Progenitor cell of endocrine pancreas (in vitro differentiated cells): ENCODE results near the gene GALNT9. TPM values are rescaled to one million over a fixed set of nuclear protein-coding genes. Genes with fewer than 3 reads are reported as not detected.

Experiments used
- DNase-seq: peaks from one replicate; pipeline ENCODE4 v3.0.0; 2021; ENCODE audit warnings: low spot score; ENCODE audit not compliant: unreplicated experiment
- H3K27ac Mint-ChIP-seq: 2 replicates; pipeline ENCODE4 v1.8.0; 2021; ENCODE audit warnings: mild to moderate bottlenecking, moderate library complexity, mixed read lengths
- H3K27me3 Mint-ChIP-seq: 2 replicates; pipeline ENCODE4 v1.8.0; 2021; ENCODE audit warnings: mixed read lengths
- H3K36me3 Mint-ChIP-seq: 2 replicates; pipeline ENCODE4 v1.8.0; 2022; ENCODE audit warnings: mixed read lengths; ENCODE audit not compliant: insufficient read depth
- H3K4me1 Mint-ChIP-seq: 2 replicates; pipeline ENCODE4 v1.8.0; 2021; ENCODE audit warnings: low read depth, mixed read lengths
- H3K4me3 Mint-ChIP-seq: 2 replicates; pipeline ENCODE4 v1.8.0; 2021; ENCODE audit warnings: low read depth, mild to moderate bottlenecking, moderate library complexity, mixed read lengths
- H3K9me3 Mint-ChIP-seq: 2 replicates; pipeline ENCODE4 v1.8.0; 2021; ENCODE audit warnings: low read depth, mixed read lengths
- total RNA-seq: library from RNA; stranded (reverse); gene quantifications from 2 replicates; pipeline ENCODE4 v1.2.1, GENCODE V29; 2021
- TF ChIP-seq, protein P1 (sequence below): fragments of 200-600 bp; sonication (generic); IDR thresholded peaks from one replicate; pipeline ENCODE4 v1.5.0; 2021; ENCODE audit warnings: antibody characterized with exemption, mild to moderate bottlenecking; ENCODE audit not compliant: unreplicated experiment

Gene GALNT9
- total RNA-seq, 1 donor from 2014 or later = 0.36 TPM

DNA sequence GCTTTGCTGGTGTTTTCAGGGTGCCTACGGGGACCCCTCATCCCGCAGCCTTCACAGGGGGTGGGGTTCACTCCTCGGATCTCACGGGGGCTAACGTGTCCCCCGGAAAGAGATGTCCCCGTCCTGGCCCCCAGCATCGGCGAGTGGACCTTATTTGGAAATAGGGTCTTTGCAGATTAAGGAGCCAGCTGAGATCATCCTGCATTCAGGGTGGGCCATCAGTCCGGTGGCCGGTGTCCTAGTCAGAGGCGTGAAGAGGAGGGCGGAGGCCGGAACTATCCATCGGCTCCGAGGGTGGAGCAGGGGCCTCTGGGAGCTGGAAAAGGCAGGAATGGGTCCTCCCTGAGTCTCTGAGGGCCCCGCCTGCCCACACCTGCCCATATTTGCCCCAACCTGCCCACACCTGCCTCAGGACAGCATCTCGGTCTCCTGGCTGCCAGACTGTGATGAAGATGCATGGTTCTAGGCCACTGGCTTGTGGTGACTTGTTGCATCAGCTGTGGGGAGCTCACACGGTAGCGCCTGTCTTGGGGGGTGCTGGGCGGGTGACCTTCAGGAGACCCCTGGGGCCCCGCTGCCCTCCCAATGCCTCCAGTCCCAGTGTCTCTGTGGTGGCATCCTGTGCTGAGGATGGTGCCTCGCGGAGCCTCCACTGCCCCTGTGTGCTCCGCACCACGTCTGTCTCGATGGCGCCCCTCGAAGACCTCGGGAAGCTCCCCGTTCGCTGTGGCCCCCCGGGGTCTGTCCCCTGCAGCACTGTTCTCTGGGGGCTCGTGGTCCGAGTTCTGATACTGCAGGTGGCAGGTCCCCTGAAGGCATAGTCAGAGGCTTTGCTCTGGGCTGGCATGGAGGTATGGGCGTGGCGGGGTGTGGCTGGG is 170.5 kb downstream of the GALNT9 start:
- no peaks in the 10 kb centered on the region for H3K4me1 Mint-ChIP-seq
- TF ChIP-seq, protein P1, sequence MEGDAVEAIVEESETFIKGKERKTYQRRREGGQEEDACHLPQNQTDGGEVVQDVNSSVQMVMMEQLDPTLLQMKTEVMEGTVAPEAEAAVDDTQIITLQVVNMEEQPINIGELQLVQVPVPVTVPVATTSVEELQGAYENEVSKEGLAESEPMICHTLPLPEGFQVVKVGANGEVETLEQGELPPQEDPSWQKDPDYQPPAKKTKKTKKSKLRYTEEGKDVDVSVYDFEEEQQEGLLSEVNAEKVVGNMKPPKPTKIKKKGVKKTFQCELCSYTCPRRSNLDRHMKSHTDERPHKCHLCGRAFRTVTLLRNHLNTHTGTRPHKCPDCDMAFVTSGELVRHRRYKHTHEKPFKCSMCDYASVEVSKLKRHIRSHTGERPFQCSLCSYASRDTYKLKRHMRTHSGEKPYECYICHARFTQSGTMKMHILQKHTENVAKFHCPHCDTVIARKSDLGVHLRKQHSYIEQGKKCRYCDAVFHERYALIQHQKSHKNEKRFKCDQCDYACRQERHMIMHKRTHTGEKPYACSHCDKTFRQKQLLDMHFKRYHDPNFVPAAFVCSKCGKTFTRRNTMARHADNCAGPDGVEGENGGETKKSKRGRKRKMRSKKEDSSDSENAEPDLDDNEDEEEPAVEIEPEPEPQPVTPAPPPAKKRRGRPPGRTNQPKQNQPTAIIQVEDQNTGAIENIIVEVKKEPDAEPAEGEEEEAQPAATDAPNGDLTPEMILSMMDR = no peak
- H3K9me3 Mint-ChIP-seq = no peaks in the 10 kb centered on the region
- no peak overlapping the region for H3K4me3 Mint-ChIP-seq
- peaks cover 20% of the 10 kb centered on the region for H3K27me3 Mint-ChIP-seq
- no peak overlapping the region for H3K27ac Mint-ChIP-seq
- no peak for DNase-seq
- no peaks in the 10 kb centered on the region for H3K36me3 Mint-ChIP-seq

DNA sequence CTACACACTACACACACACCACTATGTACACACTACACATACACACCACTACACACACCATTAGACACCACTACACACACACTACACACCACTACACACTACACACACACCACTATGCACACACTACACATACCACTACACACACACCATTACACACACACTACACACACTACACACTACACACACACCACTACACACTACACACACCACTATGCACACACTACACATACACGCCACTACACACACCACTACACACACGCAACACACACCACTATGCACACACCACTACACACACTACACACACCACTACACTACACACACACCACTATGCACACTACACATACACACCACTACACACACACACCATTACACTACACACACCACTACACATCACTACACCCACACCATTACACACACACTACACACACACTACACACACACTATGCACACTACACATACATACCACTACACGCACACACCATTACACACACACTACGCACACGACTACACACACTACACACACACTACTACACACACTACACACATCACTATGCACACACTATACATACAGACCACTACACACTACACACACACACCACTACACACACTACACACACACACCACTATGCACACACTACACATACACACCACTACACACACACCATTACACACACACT is 171.5 kb downstream of the GALNT9 start:
- Mint-ChIP-seq H3K4me3 (no peak overlapping the region), H3K27me3 (peaks cover 16% of the 10 kb centered on the region), H3K27ac (no peak overlapping the region), H3K4me1 (no peaks in the 10 kb centered on the region), H3K36me3 (no peaks in the 10 kb centered on the region), H3K9me3 (no peaks in the 10 kb centered on the region)
- TF ChIP-seq, protein P1 = no peak
- no peak for DNase-seq

DNA sequence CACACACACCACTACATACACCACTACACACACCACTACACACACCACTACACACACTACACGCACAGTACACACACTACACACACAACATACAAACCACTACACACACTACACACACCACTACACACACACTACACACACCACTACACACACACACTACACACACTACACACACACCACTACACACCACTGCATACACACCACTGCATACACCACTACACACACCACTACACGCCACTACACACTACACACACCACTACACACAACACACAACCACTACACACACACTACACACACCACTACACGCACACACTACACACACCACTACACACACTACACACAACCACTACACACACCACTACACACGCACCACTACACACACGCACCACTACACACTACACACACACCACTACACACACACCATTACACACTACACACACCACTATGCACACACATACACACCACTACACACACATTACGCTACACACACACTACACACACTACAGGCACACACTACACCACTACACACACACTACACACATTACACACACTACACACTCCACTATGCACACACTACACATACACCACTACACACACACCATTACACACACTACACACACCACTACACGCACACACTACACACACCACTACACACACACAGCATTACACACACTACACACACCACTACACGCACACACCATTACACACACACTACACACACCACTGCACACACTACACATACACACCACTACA is 172.6 kb downstream of the GALNT9 start:
- Mint-ChIP-seq H3K9me3 (no peaks in the 10 kb centered on the region), H3K27ac (no peak overlapping the region), H3K36me3 (no peaks in the 10 kb centered on the region), H3K27me3 (peaks cover 10% of the 10 kb centered on the region), H3K4me3 (no peak overlapping the region), H3K4me1 (no peaks in the 10 kb centered on the region)
- TF ChIP-seq, protein P1 = no peak
- no peak for DNase-seq

DNA sequence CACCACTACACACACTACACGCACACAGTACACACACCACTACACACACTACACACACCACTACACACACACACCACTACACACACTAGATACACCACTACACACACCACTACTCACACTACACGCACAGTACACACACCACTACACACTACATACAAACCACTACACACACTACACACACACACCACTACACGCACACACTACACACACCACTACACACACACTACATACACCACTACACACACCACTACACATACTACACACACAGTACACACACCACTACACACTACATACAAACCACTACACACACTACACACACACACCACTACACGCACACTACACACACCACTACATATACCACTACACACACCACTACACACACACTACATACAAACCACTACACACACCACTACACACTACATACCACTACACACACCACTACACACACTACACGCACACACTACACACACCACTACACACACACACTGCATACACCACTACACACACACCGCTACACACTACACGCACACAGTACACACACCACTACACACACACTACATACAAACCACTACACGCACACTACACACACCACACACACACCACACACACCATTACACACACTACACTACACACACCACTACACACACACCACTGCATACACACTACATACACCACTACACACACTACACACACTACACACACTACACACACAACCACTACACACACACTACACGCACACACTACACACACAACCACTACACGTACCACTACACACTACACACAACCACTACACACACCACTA is 173.4 kb downstream of the GALNT9 start:
- H3K27ac Mint-ChIP-seq = no peak overlapping the region
- H3K36me3 Mint-ChIP-seq = no peaks in the 10 kb centered on the region
- H3K9me3 Mint-ChIP-seq = no peaks in the 10 kb centered on the region
- DNase-seq = no peak
- H3K4me1 Mint-ChIP-seq = no peaks in the 10 kb centered on the region
- TF ChIP-seq, protein P1 = no peak
- H3K4me3 Mint-ChIP-seq = no peak overlapping the region
- H3K27me3 Mint-ChIP-seq = peaks cover 10% of the 10 kb centered on the region
